ENCODE data around the gene RNF225. TPM values are rescaled to one million over a fixed set of nuclear protein-coding genes. Genes with fewer than 3 reads are reported as not detected.

The RNF225 gene
- total and polyA plus RNA-seq, 10 of the 15 experiments (the other 5 are each of a cell fraction or from before 2014, with no cell fraction given): 0.27 to 0.28 TPM; not detected in 8

DNA sequence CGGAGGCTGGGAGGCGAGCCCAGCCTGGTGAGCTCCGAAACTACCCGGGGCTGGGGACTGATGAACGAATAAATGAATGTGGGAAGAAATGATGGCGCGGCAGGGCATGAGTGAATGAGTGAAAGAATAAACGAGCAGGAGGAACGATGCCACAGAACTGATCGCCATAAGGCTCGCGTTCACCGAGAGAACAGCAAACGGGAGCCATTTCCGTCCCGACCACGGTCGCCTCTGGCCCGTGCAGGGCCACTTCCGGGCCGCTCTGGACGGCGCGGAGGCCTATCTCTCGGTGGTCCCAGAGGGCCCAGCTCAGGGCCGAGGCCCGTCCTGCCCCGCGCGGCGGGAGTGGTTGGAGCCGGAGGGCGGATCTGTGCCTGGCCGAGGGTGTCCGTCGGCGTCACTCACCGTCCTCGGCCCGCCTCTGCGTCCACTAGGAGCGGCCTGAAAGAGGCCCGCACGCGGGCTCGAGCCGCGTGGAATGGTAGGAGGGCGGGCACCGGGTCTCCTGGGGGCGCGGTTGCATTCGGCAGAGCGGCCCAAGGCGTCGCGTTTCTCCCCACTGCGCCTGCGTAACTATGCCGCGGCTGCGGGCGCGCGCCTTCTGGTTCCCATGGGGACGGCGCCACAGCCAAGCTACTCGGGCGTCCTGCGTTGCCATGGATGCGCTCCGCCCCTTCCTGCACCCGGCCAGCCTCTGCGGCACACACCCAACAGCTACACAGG is 33.0 kb upstream of the RNF225 start, which contains the start of gene ZNF497 (continued):
- TF ChIP-seq, protein P1, sequence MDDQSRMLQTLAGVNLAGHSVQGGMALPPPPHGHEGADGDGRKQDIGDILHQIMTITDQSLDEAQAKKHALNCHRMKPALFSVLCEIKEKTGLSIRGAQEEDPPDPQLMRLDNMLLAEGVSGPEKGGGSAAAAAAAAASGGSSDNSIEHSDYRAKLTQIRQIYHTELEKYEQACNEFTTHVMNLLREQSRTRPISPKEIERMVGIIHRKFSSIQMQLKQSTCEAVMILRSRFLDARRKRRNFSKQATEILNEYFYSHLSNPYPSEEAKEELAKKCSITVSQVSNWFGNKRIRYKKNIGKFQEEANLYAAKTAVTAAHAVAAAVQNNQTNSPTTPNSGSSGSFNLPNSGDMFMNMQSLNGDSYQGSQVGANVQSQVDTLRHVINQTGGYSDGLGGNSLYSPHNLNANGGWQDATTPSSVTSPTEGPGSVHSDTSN (IDR thresholded peaks at IDR 0.05; ENCODE audit: insufficient replicate concordance, low read depth, low read length): peak; percentile 25
- TF ChIP-seq, protein P2, sequence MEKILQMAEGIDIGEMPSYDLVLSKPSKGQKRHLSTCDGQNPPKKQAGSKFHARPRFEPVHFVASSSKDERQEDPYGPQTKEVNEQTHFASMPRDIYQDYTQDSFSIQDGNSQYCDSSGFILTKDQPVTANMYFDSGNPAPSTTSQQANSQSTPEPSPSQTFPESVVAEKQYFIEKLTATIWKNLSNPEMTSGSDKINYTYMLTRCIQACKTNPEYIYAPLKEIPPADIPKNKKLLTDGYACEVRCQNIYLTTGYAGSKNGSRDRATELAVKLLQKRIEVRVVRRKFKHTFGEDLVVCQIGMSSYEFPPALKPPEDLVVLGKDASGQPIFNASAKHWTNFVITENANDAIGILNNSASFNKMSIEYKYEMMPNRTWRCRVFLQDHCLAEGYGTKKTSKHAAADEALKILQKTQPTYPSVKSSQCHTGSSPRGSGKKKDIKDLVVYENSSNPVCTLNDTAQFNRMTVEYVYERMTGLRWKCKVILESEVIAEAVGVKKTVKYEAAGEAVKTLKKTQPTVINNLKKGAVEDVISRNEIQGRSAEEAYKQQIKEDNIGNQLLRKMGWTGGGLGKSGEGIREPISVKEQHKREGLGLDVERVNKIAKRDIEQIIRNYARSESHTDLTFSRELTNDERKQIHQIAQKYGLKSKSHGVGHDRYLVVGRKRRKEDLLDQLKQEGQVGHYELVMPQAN (conservative IDR thresholded peaks at IDR 0.05): peak; percentile 98
- peak; percentile 38 for TF ChIP-seq SP1 (IDR thresholded peaks at IDR 0.05; ENCODE audit: low read depth, low read length)
- no peak for TF ChIP-seq NFYA (IDR thresholded peaks at IDR 0.05; ENCODE audit: borderline replicate concordance, low read depth, low read length)
- TF ChIP-seq TCF7 (IDR thresholded peaks at IDR 0.05; ENCODE audit: borderline replicate concordance): no peak
- peak; percentile 9 for TF ChIP-seq TCF12 (IDR thresholded peaks at IDR 0.05; ENCODE audit: low read depth, low read length)
- peak; percentile 79 for TF ChIP-seq NRF1 (conservative IDR thresholded peaks at IDR 0.05; ENCODE audit: low read depth, low read length)
- TF ChIP-seq, protein P3, sequence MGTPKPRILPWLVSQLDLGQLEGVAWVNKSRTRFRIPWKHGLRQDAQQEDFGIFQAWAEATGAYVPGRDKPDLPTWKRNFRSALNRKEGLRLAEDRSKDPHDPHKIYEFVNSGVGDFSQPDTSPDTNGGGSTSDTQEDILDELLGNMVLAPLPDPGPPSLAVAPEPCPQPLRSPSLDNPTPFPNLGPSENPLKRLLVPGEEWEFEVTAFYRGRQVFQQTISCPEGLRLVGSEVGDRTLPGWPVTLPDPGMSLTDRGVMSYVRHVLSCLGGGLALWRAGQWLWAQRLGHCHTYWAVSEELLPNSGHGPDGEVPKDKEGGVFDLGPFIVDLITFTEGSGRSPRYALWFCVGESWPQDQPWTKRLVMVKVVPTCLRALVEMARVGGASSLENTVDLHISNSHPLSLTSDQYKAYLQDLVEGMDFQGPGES (IDR thresholded peaks at IDR 0.05): 0 out of 2 replicates have a peak, but pooled peaks have one; percentile 30
- no peak for TF ChIP-seq CBX5 (IDR thresholded peaks at IDR 0.05; ENCODE audit: low read depth)
- TF ChIP-seq KLF5 (IDR thresholded peaks at IDR 0.05; ENCODE audit: partially characterized antibody): no peak
- peak; percentile 100 for TF ChIP-seq BMI1 (IDR thresholded peaks at IDR 0.05; ENCODE audit: borderline replicate concordance)
- no peak for TF ChIP-seq SREBF1 (IDR thresholded peaks at IDR 0.05; ENCODE audit: low read length)
- TF ChIP-seq ZSCAN29 (IDR thresholded peaks at IDR 0.05): no peak
- no peak for TF ChIP-seq RELA (IDR thresholded peaks at IDR 0.05; ENCODE audit: borderline replicate concordance, partially characterized antibody)
- TF ChIP-seq, protein P4, sequence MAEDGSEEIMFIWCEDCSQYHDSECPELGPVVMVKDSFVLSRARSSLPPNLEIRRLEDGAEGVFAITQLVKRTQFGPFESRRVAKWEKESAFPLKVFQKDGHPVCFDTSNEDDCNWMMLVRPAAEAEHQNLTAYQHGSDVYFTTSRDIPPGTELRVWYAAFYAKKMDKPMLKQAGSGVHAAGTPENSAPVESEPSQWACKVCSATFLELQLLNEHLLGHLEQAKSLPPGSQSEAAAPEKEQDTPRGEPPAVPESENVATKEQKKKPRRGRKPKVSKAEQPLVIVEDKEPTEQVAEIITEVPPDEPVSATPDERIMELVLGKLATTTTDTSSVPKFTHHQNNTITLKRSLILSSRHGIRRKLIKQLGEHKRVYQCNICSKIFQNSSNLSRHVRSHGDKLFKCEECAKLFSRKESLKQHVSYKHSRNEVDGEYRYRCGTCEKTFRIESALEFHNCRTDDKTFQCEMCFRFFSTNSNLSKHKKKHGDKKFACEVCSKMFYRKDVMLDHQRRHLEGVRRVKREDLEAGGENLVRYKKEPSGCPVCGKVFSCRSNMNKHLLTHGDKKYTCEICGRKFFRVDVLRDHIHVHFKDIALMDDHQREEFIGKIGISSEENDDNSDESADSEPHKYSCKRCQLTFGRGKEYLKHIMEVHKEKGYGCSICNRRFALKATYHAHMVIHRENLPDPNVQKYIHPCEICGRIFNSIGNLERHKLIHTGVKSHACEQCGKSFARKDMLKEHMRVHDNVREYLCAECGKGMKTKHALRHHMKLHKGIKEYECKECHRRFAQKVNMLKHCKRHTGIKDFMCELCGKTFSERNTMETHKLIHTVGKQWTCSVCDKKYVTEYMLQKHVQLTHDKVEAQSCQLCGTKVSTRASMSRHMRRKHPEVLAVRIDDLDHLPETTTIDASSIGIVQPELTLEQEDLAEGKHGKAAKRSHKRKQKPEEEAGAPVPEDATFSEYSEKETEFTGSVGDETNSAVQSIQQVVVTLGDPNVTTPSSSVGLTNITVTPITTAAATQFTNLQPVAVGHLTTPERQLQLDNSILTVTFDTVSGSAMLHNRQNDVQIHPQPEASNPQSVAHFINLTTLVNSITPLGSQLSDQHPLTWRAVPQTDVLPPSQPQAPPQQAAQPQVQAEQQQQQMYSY (CRISPR knock-in tag; IDR thresholded peaks at IDR 0.05): 0 out of 2 replicates have a peak, but pooled peaks have one; percentile 30
- TF ChIP-seq CHD4 (IDR thresholded peaks at IDR 0.05): no peak
- no peak for TF ChIP-seq PAX8 (IDR thresholded peaks at IDR 0.05)
- TF ChIP-seq NFYB (IDR thresholded peaks at IDR 0.05; ENCODE audit: insufficient read depth, low read depth, low read length): no peak
- TF ChIP-seq, protein P5, sequence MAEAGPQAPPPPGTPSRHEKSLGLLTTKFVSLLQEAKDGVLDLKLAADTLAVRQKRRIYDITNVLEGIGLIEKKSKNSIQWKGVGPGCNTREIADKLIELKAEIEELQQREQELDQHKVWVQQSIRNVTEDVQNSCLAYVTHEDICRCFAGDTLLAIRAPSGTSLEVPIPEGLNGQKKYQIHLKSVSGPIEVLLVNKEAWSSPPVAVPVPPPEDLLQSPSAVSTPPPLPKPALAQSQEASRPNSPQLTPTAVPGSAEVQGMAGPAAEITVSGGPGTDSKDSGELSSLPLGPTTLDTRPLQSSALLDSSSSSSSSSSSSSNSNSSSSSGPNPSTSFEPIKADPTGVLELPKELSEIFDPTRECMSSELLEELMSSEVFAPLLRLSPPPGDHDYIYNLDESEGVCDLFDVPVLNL (IDR thresholded peaks at IDR 0.05; ENCODE audit: low read depth, low read length): 0 out of 2 replicates have a peak, but pooled peaks have one; percentile 14
- no peak for TF ChIP-seq JUND (IDR thresholded peaks at IDR 0.05; ENCODE audit: low read depth, low read length)
- TF ChIP-seq RFX5 (IDR thresholded peaks at IDR 0.05; ENCODE audit: low read depth, low read length): no peak
- no peak for TF ChIP-seq ZNF384 (IDR thresholded peaks at IDR 0.05; ENCODE audit: borderline replicate concordance, low read depth, low read length)
